H1 (cell line): ENCODE results near the gene UHRF1. TPM values are rescaled to one million over a fixed set of nuclear protein-coding genes. Genes with fewer than 3 reads are reported as not detected.

Source experiments
- BRCA1 ChIP-seq: IDR thresholded peaks from 2 replicates; pipeline ENCODE4 v1.6.1; 2012; ENCODE audit warnings: low read depth, low read length, improper control_type of control experiment
- CBX5 ChIP-seq: fragments of 300-800, 300-1000 bp; sonication (generic); IDR thresholded peaks from 2 replicates; pipeline ENCODE4 v1.7.1; 2016; ENCODE audit warnings: antibody characterized with exemption, low read length, low read depth
- HDAC2 ChIP-seq, 2 experiments: fragments of 300-600 bp in 1 of 2; sonication (generic) in 1 of 2; IDR thresholded peaks; 2 replicates each; pipeline ENCODE4 v1.6.1; 2011 to 2012; ENCODE audit warnings: low read depth in 2 of 2, low read length in 2 of 2, mild to moderate bottlenecking in 2 of 2, moderate library complexity in 2 of 2, borderline replicate concordance in 1 of 2, inconsistent platforms in 1 of 2
- HDAC6 ChIP-seq: IDR thresholded peaks from one replicate; pipeline ENCODE4 v1.7.1; 2012; ENCODE audit warnings: low read depth, mild to moderate bottlenecking, inconsistent platforms, low read length, moderate library complexity
- NANOG ChIP-seq: IDR thresholded peaks from 2 replicates; pipeline ENCODE4 v1.6.1; 2011; ENCODE audit warnings: low read length, low read depth, mild to moderate bottlenecking, inconsistent platforms; ENCODE audit not compliant: insufficient read depth, poor library complexity, severe bottlenecking
- POLR2AphosphoS5 ChIP-seq: IDR thresholded peaks from 2 replicates; pipeline ENCODE4 v1.6.1; 2011; ENCODE audit warnings: low read depth, low read length
- RXRA ChIP-seq: IDR thresholded peaks from 2 replicates; pipeline ENCODE4 v1.6.1; 2011; ENCODE audit warnings: low read depth, mild to moderate bottlenecking, low read length, moderate library complexity; ENCODE audit not compliant: insufficient read depth
- SAP30 ChIP-seq: fragments of 300-600 bp; sonication (generic); IDR thresholded peaks from 2 replicates; pipeline ENCODE4 v1.7.1; 2012; ENCODE audit warnings: low read length, moderate library complexity, mild to moderate bottlenecking, inconsistent platforms; ENCODE audit not compliant: insufficient read depth, insufficient replicate concordance
- TCF12 ChIP-seq: IDR thresholded peaks from 2 replicates; pipeline ENCODE4 v1.6.1; 2011; ENCODE audit warnings: low read depth, mild to moderate bottlenecking, low read length
- polyA plus RNA-seq, 7 experiments: library from polyadenylated mRNA; depleted of rRNA in 3 of 7; stranded (reverse) in 5 of 7; unstranded in 2 of 7; fragments of >200 nt in 5 of 7; fragments of 200-250 nt in 2 of 7; gene quantifications; 1 replicate in 5 of 7; 2 replicates in 1 of 7; 4 replicates in 1 of 7; pipeline versions ENCODE4 v1.2.1 to v1.2.3, GENCODE V29; 2011 to 2013; ENCODE audit warnings: missing spikeins in 2 of 7, mixed read lengths in 2 of 7
- total RNA-seq: library from RNA; stranded (reverse); fragmentation: NEBNext Ultra II Directional; extraction: Animal tissue kit (Norgen Biotek cat#: 25700); gene quantifications from 2 replicates; pipeline ENCODE4 v1.2.1, GENCODE V29; 2021
- TF ChIP-seq, protein P1 (sequence below): fragments of 300-600 bp; sonication (generic); IDR thresholded peaks from 2 replicates; pipeline ENCODE4 v1.7.1; 2012; ENCODE audit warnings: low read length, moderate library complexity, mild to moderate bottlenecking, inconsistent platforms; ENCODE audit not compliant: insufficient replicate concordance
- TF ChIP-seq, protein P2 (sequence below): IDR thresholded peaks from 2 replicates; pipeline ENCODE4 v1.6.1; 2012; ENCODE audit warnings: inconsistent platforms

UHRF1 gene
- total and polyA plus RNA-seq, 2 of the 8 experiments (the other 6 are each of a cell fraction or from before 2014, with no cell fraction given) = 14.7 to 65.8 TPM

DNA sequence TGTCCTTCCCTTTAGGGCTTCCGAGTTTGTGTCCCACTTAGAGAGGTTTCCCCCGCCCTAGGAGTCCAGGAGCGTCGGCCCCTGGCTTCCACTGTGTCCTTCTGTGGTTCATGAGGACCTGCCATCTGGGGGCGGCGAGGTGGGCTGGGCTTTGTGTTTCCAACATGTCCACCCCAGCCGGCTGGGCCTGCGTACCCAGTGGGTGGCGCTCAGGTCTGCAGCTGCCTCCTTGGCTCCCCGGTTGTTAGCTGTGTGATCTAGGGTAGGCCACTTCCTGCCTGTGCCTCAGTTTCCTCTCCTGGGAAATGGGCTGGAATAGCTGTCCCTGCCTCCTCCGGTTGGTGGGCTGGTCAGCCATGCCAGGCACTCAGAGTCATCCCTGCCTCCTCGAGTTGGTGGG lies 88.0 kb downstream of the UHRF1 start (continued):
- TF ChIP-seq, protein P1, sequence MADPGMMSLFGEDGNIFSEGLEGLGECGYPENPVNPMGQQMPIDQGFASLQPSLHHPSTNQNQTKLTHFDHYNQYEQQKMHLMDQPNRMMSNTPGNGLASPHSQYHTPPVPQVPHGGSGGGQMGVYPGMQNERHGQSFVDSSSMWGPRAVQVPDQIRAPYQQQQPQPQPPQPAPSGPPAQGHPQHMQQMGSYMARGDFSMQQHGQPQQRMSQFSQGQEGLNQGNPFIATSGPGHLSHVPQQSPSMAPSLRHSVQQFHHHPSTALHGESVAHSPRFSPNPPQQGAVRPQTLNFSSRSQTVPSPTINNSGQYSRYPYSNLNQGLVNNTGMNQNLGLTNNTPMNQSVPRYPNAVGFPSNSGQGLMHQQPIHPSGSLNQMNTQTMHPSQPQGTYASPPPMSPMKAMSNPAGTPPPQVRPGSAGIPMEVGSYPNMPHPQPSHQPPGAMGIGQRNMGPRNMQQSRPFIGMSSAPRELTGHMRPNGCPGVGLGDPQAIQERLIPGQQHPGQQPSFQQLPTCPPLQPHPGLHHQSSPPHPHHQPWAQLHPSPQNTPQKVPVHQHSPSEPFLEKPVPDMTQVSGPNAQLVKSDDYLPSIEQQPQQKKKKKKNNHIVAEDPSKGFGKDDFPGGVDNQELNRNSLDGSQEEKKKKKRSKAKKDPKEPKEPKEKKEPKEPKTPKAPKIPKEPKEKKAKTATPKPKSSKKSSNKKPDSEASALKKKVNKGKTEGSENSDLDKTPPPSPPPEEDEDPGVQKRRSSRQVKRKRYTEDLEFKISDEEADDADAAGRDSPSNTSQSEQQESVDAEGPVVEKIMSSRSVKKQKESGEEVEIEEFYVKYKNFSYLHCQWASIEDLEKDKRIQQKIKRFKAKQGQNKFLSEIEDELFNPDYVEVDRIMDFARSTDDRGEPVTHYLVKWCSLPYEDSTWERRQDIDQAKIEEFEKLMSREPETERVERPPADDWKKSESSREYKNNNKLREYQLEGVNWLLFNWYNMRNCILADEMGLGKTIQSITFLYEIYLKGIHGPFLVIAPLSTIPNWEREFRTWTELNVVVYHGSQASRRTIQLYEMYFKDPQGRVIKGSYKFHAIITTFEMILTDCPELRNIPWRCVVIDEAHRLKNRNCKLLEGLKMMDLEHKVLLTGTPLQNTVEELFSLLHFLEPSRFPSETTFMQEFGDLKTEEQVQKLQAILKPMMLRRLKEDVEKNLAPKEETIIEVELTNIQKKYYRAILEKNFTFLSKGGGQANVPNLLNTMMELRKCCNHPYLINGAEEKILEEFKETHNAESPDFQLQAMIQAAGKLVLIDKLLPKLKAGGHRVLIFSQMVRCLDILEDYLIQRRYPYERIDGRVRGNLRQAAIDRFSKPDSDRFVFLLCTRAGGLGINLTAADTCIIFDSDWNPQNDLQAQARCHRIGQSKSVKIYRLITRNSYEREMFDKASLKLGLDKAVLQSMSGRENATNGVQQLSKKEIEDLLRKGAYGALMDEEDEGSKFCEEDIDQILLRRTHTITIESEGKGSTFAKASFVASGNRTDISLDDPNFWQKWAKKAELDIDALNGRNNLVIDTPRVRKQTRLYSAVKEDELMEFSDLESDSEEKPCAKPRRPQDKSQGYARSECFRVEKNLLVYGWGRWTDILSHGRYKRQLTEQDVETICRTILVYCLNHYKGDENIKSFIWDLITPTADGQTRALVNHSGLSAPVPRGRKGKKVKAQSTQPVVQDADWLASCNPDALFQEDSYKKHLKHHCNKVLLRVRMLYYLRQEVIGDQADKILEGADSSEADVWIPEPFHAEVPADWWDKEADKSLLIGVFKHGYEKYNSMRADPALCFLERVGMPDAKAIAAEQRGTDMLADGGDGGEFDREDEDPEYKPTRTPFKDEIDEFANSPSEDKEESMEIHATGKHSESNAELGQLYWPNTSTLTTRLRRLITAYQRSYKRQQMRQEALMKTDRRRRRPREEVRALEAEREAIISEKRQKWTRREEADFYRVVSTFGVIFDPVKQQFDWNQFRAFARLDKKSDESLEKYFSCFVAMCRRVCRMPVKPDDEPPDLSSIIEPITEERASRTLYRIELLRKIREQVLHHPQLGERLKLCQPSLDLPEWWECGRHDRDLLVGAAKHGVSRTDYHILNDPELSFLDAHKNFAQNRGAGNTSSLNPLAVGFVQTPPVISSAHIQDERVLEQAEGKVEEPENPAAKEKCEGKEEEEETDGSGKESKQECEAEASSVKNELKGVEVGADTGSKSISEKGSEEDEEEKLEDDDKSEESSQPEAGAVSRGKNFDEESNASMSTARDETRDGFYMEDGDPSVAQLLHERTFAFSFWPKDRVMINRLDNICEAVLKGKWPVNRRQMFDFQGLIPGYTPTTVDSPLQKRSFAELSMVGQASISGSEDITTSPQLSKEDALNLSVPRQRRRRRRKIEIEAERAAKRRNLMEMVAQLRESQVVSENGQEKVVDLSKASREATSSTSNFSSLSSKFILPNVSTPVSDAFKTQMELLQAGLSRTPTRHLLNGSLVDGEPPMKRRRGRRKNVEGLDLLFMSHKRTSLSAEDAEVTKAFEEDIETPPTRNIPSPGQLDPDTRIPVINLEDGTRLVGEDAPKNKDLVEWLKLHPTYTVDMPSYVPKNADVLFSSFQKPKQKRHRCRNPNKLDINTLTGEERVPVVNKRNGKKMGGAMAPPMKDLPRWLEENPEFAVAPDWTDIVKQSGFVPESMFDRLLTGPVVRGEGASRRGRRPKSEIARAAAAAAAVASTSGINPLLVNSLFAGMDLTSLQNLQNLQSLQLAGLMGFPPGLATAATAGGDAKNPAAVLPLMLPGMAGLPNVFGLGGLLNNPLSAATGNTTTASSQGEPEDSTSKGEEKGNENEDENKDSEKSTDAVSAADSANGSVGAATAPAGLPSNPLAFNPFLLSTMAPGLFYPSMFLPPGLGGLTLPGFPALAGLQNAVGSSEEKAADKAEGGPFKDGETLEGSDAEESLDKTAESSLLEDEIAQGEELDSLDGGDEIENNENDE = no peak
- TF ChIP-seq TCF12 = no peak
- TF ChIP-seq BRCA1 = no peak
- no peak for TF ChIP-seq HDAC2 (IDR thresholded peaks at IDR 0.05; ENCODE audit: borderline replicate concordance in 1 of 2, low read depth in 2 of 2, low read length in 2 of 2)
- TF ChIP-seq POLR2AphosphoS5 = no peak
- no peak for TF ChIP-seq NANOG
- TF ChIP-seq, protein P2, sequence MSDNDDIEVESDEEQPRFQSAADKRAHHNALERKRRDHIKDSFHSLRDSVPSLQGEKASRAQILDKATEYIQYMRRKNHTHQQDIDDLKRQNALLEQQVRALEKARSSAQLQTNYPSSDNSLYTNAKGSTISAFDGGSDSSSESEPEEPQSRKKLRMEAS = no peak
- TF ChIP-seq HDAC6 = no peak
- no peak for TF ChIP-seq CBX5
- no peak for TF ChIP-seq SAP30
- no peak for TF ChIP-seq RXRA
